Naive thymus-derived CD8-positive, alpha-beta T cell (primary cell): Measurements from ENCODE around the gene RIPK3. TPM values are rescaled to one million over a fixed set of nuclear protein-coding genes. Genes with fewer than 3 reads are reported as not detected.
"Not testable (repeated sequence)": the region's sequence is repeated elsewhere in the genome, so short reads cannot be mapped to it uniquely, and the experiment has no call there.

Experiments
- ATAC-seq, 2 donors: fragments of 150-1000 bp; cut with Tn5 transposase in 1 of 2; sonication (Bioruptor Pico), chemical (Tn5 transposase) in 1 of 2; 1 replicate in 1 of 2; 2 replicates in 1 of 2; pipeline ENCODE4 v1.10.0; 2021; ENCODE audit warnings: mild to moderate bottlenecking in 2 of 2, moderate library complexity in 2 of 2
- POLR2A ChIA-PET: fragments of 350-600 bp; sonication (Branson Sonifier 250); formaldehyde crosslinking; loops from one replicate; lab custom pipeline; 2021; ENCODE audit warnings: antibody characterized with exemption; lab: Charles Lee
- DNase-seq, 10 donors: peaks; one replicate each; pipeline versions ENCODE4 v3.0.0 to v3.0.0-alpha.2; 2020 to 2022
- H3K27ac Mint-ChIP-seq, 10 donors: one replicate each; pipeline ENCODE4 v1.8.0; 2020 to 2022; ENCODE audit warnings: mild to moderate bottlenecking in 10 of 10, mixed read lengths in 10 of 10, moderate library complexity in 4 of 10, inconsistent platforms in 1 of 10
- H3K27me3 Mint-ChIP-seq, 5 donors: one replicate each; pipeline ENCODE4 v1.8.0; 2021 to 2022; ENCODE audit warnings: mixed read lengths in 5 of 5
- H3K36me3 Mint-ChIP-seq, 3 donors: one replicate each; pipeline ENCODE4 v1.8.0; 2020 to 2022; ENCODE audit warnings: mixed read lengths in 3 of 3, mild to moderate bottlenecking in 2 of 3, inconsistent platforms in 1 of 3
- H3K4me1 Mint-ChIP-seq, 4 donors: one replicate each; pipeline ENCODE4 v1.8.0; 2021 to 2022; ENCODE audit warnings: mixed read lengths in 4 of 4
- H3K4me3 Mint-ChIP-seq, 10 donors: one replicate each; pipeline ENCODE4 v1.8.0; 2020 to 2022; ENCODE audit warnings: mild to moderate bottlenecking in 10 of 10, mixed read lengths in 10 of 10, moderate library complexity in 6 of 10, inconsistent platforms in 1 of 10
- H3K9me3 Mint-ChIP-seq, 9 donors: one replicate each; pipeline ENCODE4 v1.8.0; 2020 to 2022; ENCODE audit warnings: mixed read lengths in 9 of 9, mild to moderate bottlenecking in 3 of 9, inconsistent platforms in 1 of 9, moderate library complexity in 1 of 9
- polyA plus RNA-seq, 3 donors: library from polyadenylated mRNA; unstranded; fragments of 300-500 nt; fragmentation: Illumina TruSeq; gene quantifications; one replicate each; pipeline ENCODE4 v1.2.3, GENCODE V29; 2021
- total RNA-seq, 8 experiments: library from RNA in 2 of 8; stranded (reverse) in 2 of 8; gene quantifications; one replicate each; pipeline ENCODE4 v1.2.3 and lab custom pipeline; 2021 to 2026

RIPK3 gene
- total RNA-seq (10 to 100 TPM; 32.9 to 35.8 TPM), polyA plus RNA-seq (10 to 100 TPM in 1 of 3 donors, 1 to 10 TPM in 2; 5.3 to 11.1 (median 5.6) TPM), total RNA-seq (lab: John Stamatoyannopoulos, UW) (9.8 to 23.3 (median 11.5) reads per million in 6 experiments)

DNA sequence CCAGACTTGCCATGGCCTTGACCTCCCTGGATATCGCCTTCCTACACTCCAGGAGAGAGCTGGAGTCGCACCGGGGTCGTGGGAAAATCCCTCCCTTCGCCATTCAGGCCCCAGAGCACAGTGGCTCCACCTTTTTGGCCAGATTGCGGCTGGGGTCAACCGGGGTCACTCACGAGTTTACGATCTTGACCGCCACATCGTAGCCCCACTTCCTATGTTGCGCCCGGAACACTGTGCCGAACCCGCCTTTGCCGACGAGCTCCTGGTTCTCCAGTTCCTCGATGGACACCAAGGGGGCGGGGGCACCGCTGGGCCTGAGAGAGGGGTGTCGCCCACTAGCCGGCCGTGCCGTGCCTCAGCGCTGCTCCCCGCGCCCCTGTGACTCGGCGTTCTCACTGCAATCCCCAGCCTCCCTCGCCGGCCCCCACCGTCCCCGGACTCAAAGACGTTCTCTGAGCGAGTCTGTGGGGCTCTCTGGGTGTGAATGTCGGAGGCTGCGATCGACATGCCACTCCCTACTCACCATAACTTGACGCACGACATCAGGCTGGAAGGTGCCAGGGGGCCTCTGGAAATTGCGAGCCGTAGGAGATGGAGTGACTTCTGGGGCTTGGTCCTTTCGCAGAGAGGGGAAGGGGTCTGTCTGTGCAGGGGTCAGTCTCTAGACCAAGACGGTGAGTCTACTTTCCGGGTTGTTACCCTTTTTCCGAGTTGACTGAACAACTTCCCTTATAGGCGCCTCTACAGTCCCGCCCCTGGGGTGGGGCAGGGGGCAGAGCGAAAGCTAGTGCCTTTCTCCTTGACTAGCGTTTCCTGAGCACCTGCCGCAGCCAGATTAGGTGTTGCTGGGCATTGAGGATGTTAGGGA, at the start of gene RIPK3:
RIPK3 (minus strand) TSS at position 708 of the 868 bp plus-strand sequence; CDS start at position 543, 165 bp downstream.
- Mint-ChIP-seq H3K27me3 (peaks cover 5 to 14% (median 12%) of the 10 kb centered on the region in 5 donors), H3K36me3 (peaks cover 0 to 31% (median 7%) of the 10 kb centered on the region in 3 donors), H3K4me3 (peak within 1 kb of the TSS; percentile 88 to 98 (median 96)), H3K4me1 (peaks cover 12 to 38% (median 32%) of the 10 kb centered on the region in 4 donors), H3K27ac (peak within 1 kb of the TSS; percentile 70 to 98 (median 95)), H3K9me3 (no peaks in the 10 kb centered on the region)
- DNase-seq (peak; percentile 46 to 82 (median 62)), ATAC-seq (peak; percentile 94 to 95)
- POLR2A ChIA-PET, result interaction anchor here (0.6 to 7.0 kb wide), 10 partner anchors 26 to 103 kb away, joined by 3 to 53 read pairs (median 4); partner anchors contain the start of genes CBLN3, KHNYN, LTB4R and RABGGTA

DNA sequence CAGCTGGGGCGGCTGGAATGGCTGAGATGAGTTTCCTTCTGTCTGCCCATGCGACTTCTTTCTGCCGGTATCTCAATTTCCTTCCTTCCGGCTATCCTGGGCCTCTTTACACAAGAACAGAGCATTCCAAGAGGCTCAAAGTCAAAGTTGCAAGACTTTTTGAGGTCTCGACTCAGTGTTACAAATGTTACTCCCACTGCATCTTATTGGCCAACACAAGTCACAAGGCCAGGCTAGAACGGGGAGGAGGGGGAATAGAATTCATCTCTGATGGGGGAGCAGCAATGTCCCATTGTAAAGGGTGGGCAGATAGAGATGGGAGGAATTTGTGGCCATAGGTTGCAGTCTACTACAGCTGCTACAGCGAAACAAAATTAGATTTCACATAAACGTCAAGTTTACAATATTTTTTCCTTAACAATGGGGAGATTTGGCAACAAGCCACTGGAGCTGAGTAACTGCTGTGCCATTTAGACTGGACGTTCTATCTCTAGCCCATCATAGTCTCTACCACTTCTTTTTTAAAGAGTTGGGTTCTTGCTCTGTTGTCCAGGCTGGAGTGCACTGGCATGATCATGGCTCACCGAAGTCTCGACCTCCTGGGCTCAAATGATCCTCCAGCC, 49.5 kb upstream of the RIPK3 start:
- Mint-ChIP-seq H3K27me3 (peaks cover 0 to 22% (median 11%) of the 10 kb centered on the region in 5 donors), H3K27ac (no peak overlapping the region), H3K36me3 (no peaks in the 10 kb centered on the region), H3K4me1 (no peaks in the 10 kb centered on the region), H3K4me3 (no peak overlapping the region), H3K9me3 (no peaks in the 10 kb centered on the region)
- POLR2A ChIA-PET, result interaction anchor here (0.6 kb wide), 1 partner anchor 12 kb away, joined by 3 read pairs; no protein-coding TSS in a partner anchor
- ATAC-seq (no peak), DNase-seq (no peak)

- H3K9me3 Mint-ChIP-seq, result no peaks in the 10 kb centered on the region
- POLR2A ChIA-PET, result no interaction called here
- no peak overlapping the region for H3K27ac Mint-ChIP-seq
- peaks cover 0 to 24% (median 15%) of the 10 kb centered on the region in 5 donors for H3K27me3 Mint-ChIP-seq
- H3K4me1 Mint-ChIP-seq, result no peaks in the 10 kb centered on the region
- DNase-seq (no peak), ATAC-seq (no peak)
- H3K4me3 Mint-ChIP-seq, result no peak overlapping the region
- H3K36me3 Mint-ChIP-seq, result no peaks in the 10 kb centered on the region
Measured at GRCh38 chr14:24388474-24389179, 48.8 kb upstream of the RIPK3 start.

DNA sequence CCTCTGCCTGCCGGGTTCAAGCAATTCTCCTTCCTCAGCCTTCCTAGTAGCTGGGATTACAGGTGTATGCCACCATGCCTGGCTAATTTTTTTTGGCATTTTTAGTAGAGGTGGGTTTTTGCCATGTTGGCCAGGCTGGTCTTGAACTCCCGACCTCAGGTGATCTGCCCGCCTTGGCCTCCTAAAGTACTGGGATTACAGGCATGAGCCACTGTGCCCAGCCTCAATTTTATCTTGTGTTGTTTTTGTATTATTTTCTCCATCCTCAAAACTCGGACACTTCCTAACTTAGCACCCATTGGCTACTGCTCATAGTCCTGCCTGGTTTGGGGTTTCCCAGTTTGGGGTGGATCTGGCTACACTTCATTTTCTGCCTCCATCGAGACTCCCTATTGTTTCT, 47.8 kb upstream of the RIPK3 start:
- not testable (repeated sequence) for H3K4me3 Mint-ChIP-seq
- H3K27me3 Mint-ChIP-seq, result peaks cover 0 to 25% (median 15%) of the 10 kb centered on the region in 5 donors

DNA sequence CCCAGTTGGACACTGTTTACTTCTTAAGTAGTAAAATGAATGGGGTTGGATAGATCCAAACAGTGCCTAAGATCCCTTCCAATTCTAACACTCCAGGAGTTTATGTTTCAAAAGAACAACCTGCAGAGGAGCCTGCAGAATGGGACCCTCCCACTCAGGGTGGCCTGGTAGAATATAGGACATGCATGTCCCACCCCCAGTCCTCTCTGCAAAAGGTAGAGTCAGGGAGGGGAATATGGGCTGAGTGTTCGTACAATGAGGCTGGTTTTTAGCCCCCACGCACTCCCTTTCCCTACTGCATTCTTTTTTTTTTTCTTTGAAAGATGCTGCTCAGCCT, 47.2 kb upstream of the RIPK3 start:
- peaks cover 0 to 26% (median 12%) of the 10 kb centered on the region in 5 donors for H3K27me3 Mint-ChIP-seq
- no peaks in the 10 kb centered on the region for H3K36me3 Mint-ChIP-seq
- no peaks in the 10 kb centered on the region for H3K4me1 Mint-ChIP-seq
- POLR2A ChIA-PET, result no interaction called here
- DNase-seq (no peak), ATAC-seq (no peak)
- H3K4me3 Mint-ChIP-seq, result no peak overlapping the region
- H3K9me3 Mint-ChIP-seq, result no peaks in the 10 kb centered on the region
- peak overlapping the region in 1 of 10 donors; percentile 19 for H3K27ac Mint-ChIP-seq

More for the DNA sequence above, 47.8 kb upstream of the RIPK3 start:
- DNase-seq, POLR2A ChIA-PET, H3K9me3 Mint-ChIP-seq, H3K27ac Mint-ChIP-seq, H3K36me3 Mint-ChIP-seq, H3K4me1 Mint-ChIP-seq, ATAC-seq: not testable (repeated sequence)

DNA sequence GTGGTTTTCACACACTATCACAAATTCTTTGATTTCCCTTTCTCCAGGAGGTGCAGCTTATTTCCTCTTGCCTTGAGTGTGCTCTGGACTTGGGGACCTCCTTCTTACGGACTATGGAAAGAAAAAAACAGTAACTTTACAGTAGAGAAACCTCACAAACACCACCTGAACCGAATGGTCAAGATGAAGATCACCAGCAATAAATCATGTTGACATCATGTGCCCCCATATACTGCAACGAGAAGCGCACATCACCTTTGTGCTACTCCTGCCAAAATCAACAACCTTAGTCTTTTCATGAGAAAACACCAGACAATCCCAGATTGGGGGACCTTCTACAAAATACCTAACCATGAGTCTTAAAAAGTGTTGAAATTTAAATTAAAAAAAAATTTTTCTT, 45.7 kb upstream of the RIPK3 start:
- H3K27ac Mint-ChIP-seq, result no peak overlapping the region
- peaks cover 0 to 18% (median 10%) of the 10 kb centered on the region in 5 donors for H3K27me3 Mint-ChIP-seq
- no peaks in the 10 kb centered on the region for H3K9me3 Mint-ChIP-seq
- no peaks in the 10 kb centered on the region for H3K4me1 Mint-ChIP-seq
- POLR2A ChIA-PET, result no interaction called here
- ATAC-seq, result no peak
- no peak overlapping the region for H3K4me3 Mint-ChIP-seq
- H3K36me3 Mint-ChIP-seq, result no peaks in the 10 kb centered on the region
- DNase-seq, result no peak

- no peak overlapping the region for H3K27ac Mint-ChIP-seq
- no peaks in the 10 kb centered on the region for H3K4me1 Mint-ChIP-seq
- H3K36me3 Mint-ChIP-seq, result no peaks in the 10 kb centered on the region
- peaks cover 0 to 14% (median 10%) of the 10 kb centered on the region in 5 donors for H3K27me3 Mint-ChIP-seq
- DNase-seq, result no peak
- no peak overlapping the region for H3K4me3 Mint-ChIP-seq
- ATAC-seq, result no peak
- POLR2A ChIA-PET, result no interaction called here
- no peaks in the 10 kb centered on the region for H3K9me3 Mint-ChIP-seq
Measured at GRCh38 chr14:24384169-24384568, 44.4 kb upstream of the RIPK3 start.

- no peak for DNase-seq
- no peaks in the 10 kb centered on the region for H3K4me1 Mint-ChIP-seq
- H3K4me3 Mint-ChIP-seq, result no peak overlapping the region
- H3K9me3 Mint-ChIP-seq, result no peaks in the 10 kb centered on the region
- no peaks in the 10 kb centered on the region for H3K36me3 Mint-ChIP-seq
- no peak for ATAC-seq
- H3K27ac Mint-ChIP-seq, result no peak overlapping the region
- POLR2A ChIA-PET, result no interaction called here
- H3K27me3 Mint-ChIP-seq, result peaks cover 0 to 14% (median 10%) of the 10 kb centered on the region in 5 donors
Measured at GRCh38 chr14:24382064-24382371, 42.2 kb upstream of the RIPK3 start.

DNA sequence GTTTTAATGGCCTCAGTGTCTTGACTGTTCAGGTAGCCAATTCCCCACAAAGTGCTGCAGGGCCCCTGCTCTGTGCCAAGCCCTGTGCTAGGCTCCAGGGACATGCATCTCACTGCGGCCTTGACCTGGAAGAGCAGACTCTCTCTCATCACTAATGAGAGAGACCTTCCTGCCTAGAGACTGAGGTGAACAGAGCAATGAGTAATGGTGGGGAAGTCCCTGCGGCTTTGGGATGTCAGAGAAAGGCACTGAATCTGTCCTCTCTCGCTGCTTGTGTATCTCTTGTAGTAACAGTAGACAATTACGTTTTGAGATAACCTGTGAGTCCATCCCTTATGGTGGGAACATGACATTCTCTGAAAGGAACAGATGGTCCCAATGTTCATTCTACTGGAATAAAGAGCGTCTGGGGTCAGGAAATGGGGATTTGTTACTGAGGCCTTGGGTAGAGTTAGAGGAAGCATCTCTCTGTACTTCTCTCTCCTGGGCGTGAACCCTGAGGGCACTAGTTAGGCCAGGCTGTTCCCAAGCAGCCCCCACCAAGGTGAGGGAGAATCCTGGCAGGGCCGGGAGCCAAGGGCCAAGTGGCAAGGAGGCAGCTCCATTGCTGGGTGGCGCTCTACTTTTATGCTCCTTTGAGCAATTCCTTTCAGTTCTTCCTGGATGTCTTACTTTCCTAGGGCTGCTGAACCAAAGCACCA, 41.7 kb upstream of the RIPK3 start:
- Mint-ChIP-seq H3K27me3 (peaks cover 0 to 12% (median 9%) of the 10 kb centered on the region in 5 donors), H3K9me3 (no peaks in the 10 kb centered on the region), H3K27ac (no peak overlapping the region), H3K36me3 (no peaks in the 10 kb centered on the region), H3K4me3 (no peak overlapping the region), H3K4me1 (no peaks in the 10 kb centered on the region)
- DNase-seq (no peak), ATAC-seq (no peak)
- POLR2A ChIA-PET, result no interaction called here

DNA sequence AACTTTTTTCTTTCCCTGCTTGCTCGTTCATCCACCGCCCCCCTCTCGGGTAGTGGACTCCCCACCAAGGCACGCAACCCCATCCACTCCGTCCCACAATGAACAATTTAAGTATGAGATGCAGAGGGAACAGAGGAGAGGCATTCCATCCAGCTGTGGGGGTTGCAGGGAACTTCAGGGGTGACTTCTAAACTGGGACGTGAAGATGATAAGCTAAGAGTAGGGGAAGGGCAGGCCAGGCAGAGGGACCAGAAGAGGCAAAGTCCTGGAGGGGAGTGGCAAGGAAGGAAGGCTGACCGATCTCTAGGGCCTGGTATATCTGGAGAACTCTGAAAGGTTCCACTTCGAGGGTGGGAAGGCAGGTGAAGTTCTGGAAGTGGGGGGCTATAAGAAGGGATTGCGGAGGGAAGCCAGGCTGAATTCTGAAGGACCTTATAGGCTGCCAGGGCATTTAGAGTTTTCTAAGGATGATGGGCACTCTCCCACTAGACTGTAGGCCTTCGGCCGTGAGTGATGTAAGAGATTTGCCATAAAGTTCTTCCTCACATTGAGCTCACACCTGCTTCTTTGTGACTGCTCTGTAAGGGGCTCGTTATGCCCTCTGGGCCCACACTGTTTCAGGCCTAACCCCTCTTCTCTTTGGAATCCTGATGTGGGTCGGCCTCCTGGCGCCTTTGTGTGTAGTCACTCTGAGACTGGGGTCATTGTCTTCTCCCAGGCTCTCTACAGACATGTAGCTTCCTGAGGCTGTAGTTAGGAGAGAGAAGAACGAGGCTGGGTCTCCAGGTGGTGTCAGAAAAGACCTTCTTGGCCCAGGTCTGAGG, 40.3 kb upstream of the RIPK3 start:
- Mint-ChIP-seq H3K9me3 (no peaks in the 10 kb centered on the region), H3K4me1 (no peaks in the 10 kb centered on the region), H3K4me3 (no peak overlapping the region), H3K27ac (no peak overlapping the region), H3K27me3 (peaks cover 0 to 10% (median 9%) of the 10 kb centered on the region in 5 donors), H3K36me3 (no peaks in the 10 kb centered on the region)
- POLR2A ChIA-PET, result no interaction called here
- DNase-seq, result no peak
- no peak for ATAC-seq

GRCh38 chr14:24378981-24379906, 39.5 kb upstream of the RIPK3 start:
- H3K36me3 Mint-ChIP-seq, result no peaks in the 10 kb centered on the region
- peaks cover 0 to 13% (median 7%) of the 10 kb centered on the region in 5 donors for H3K27me3 Mint-ChIP-seq
- H3K9me3 Mint-ChIP-seq, result no peaks in the 10 kb centered on the region
- no peak overlapping the region for H3K27ac Mint-ChIP-seq
- ATAC-seq (no peak), DNase-seq (no peak)
- no peak overlapping the region for H3K4me3 Mint-ChIP-seq
- POLR2A ChIA-PET, result interaction anchor here (0.6 to 1.0 kb wide), 2 partner anchors 11 to 21 kb away, joined by 3 read pairs; partner anchors contain the start of gene NFATC4
- no peaks in the 10 kb centered on the region for H3K4me1 Mint-ChIP-seq
